ENCODE results near the gene ADAMTS19. TPM values are rescaled to one million over a fixed set of nuclear protein-coding genes. Genes with fewer than 3 reads are reported as not detected.

The ADAMTS19 gene
- total and polyA plus RNA-seq, 7 donors, result 0.01 to 0.69 (median 0.24) TPM; not detected in 1

- WGBS, 3 donors, result 73 to 81% (median 80%) methylated on average over 3 of the region's 3 CpGs
- Histone ChIP-seq H3K4me3 (no peak overlapping the region), H3K27ac (no peak overlapping the region), H3K27me3 (ENCODE audit: insufficient read depth in 3 of 3, low read length in 2 of 3) (no peaks in the 10 kb centered on the region), H3K9me3 (no peaks in the 10 kb centered on the region), H3K36me3 (ENCODE audit: insufficient read depth in 1 of 2, low read depth in 1 of 2) (no peaks in the 10 kb centered on the region), H3K4me1 (no peaks in the 10 kb centered on the region)
- DNase-seq (no peak), ATAC-seq (no peak)
- no peak for TF ChIP-seq CTCF (IDR thresholded peaks at IDR 0.05)
- intact Hi-C loops (cut with DNase I), result no loop called here
Observed at GRCh38 chr5:129591508-129592160, 131.5 kb downstream of the ADAMTS19 start.

DNA sequence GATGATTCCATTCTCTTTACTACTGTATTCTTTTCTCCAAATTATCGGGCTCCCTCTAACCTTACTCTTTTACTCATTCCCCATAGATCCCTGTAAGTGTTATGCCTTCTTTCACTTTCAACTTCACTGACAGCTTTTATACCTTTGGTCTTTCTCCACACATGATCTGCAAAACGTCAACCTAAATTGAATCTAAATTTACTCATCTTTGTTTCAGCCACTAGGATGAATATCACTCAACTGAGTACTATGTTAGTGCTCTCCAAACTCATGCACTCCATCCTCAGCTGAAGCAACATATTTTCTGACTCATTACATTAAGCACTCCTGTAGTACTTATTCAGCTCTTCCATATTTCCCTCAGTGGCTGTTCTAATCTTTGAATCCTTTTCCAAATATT, 133.4 kb downstream of the ADAMTS19 start:
- intact Hi-C loops (cut with DNase I), result no loop called here
- ATAC-seq (no peak), DNase-seq (no peak)
- Histone ChIP-seq H3K27ac (no peak overlapping the region), H3K4me1 (no peaks in the 10 kb centered on the region), H3K9me3 (no peaks in the 10 kb centered on the region), H3K27me3 (ENCODE audit: insufficient read depth in 3 of 3, low read length in 2 of 3) (no peaks in the 10 kb centered on the region), H3K4me3 (no peak overlapping the region), H3K36me3 (ENCODE audit: insufficient read depth in 1 of 2, low read depth in 1 of 2) (no peaks in the 10 kb centered on the region)
- no peak for TF ChIP-seq CTCF (IDR thresholded peaks at IDR 0.05)
- 75 to 83% (median 79%) methylated on average over 2 of the region's 2 CpGs for WGBS, 3 donors

DNA sequence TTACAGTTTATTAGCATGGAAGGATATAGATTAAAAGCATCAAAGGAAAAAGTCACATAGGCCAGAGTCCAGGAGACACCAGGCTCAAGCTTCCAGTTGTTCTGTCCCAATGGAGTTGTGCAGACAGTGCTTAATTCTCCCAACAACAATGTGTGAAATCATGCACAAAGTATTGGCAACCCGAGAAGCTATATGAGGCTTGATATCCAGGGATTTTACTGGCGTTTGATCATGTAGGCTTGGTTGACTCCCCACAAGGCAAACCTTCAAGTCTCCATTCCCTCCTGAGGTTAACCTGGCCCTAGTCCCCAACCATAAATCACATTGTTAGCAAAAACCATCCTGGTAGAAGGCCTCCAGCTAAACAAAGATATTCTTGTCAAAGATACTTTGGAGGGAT, 141.5 kb downstream of the ADAMTS19 start:
- no peaks in the 10 kb centered on the region for H3K36me3 ChIP-seq (ENCODE audit: insufficient read depth in 1 of 2, low read depth in 1 of 2)
- no peaks in the 10 kb centered on the region for H3K4me1 ChIP-seq
- no peaks in the 10 kb centered on the region for H3K9me3 ChIP-seq
- no peak overlapping the region for H3K4me3 ChIP-seq
- DNase-seq (no peak), ATAC-seq (no peak)
- H3K27ac ChIP-seq, result no peak overlapping the region
- no peaks in the 10 kb centered on the region for H3K27me3 ChIP-seq (ENCODE audit: insufficient read depth in 3 of 3, low read length in 2 of 3)
- intact Hi-C loops (cut with DNase I), result no loop called here
- TF ChIP-seq CTCF (IDR thresholded peaks at IDR 0.05), result no peak
- WGBS, 3 donors, result 37 to 52% (median 47%) methylated on average over 2 of the region's 2 CpGs

GRCh38 chr5:129608350-129608749, 148.3 kb downstream of the ADAMTS19 start:
- Histone ChIP-seq H3K9me3 (no peaks in the 10 kb centered on the region), H3K27ac (no peak overlapping the region), H3K36me3 (ENCODE audit: insufficient read depth in 1 of 2, low read depth in 1 of 2) (no peaks in the 10 kb centered on the region), H3K4me1 (no peaks in the 10 kb centered on the region), H3K27me3 (ENCODE audit: insufficient read depth in 3 of 3, low read length in 2 of 3) (no peaks in the 10 kb centered on the region), H3K4me3 (no peak overlapping the region)
- 90 to 100% (median 91%) methylated on average over 1 of the region's 1 CpG for WGBS, 3 donors
- intact Hi-C loops (cut with DNase I), result no loop called here
- no peak for DNase-seq
- ATAC-seq, result no peak
- no peak for TF ChIP-seq CTCF (IDR thresholded peaks at IDR 0.05)

DNA sequence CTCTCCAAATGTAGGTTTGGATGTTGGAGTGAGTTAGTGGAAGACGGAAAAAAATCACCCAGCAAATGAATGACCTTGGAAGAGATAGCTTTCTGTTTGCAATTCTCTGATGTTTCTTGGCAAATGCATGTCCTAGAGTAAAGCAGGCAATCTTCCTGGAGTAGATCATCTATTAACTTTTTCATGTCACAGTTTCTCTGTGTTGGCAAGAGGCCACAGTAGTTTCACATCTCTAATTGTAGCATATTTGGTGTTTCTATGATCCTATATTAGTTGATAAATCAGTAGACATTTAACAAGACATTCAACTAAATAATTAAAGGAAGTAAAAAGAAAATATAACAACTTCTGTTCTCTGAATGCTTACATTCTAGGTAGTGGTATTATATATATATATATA, 149.6 kb downstream of the ADAMTS19 start:
- no peak overlapping the region for H3K27ac ChIP-seq
- intact Hi-C loops (cut with DNase I), result no loop called here

More for the DNA sequence above, 149.6 kb downstream of the ADAMTS19 start:
- no peak overlapping the region for H3K4me3 ChIP-seq
- WGBS, 3 donors, result 69 to 84% (median 76%) methylated on average over 1 of the region's 1 CpG
- no peak for DNase-seq
- H3K9me3 ChIP-seq, result no peaks in the 10 kb centered on the region
- H3K4me1 ChIP-seq, result no peaks in the 10 kb centered on the region
- H3K27me3 ChIP-seq (ENCODE audit: insufficient read depth in 3 of 3, low read length in 2 of 3), result no peaks in the 10 kb centered on the region
- no peak for ATAC-seq
- no peak for TF ChIP-seq CTCF (IDR thresholded peaks at IDR 0.05)
- H3K36me3 ChIP-seq (ENCODE audit: insufficient read depth in 1 of 2, low read depth in 1 of 2), result no peaks in the 10 kb centered on the region

Measured in psoas muscle (tissue), 8 donors.